ENCODE results near the gene POR.
A peak's percentile ranks its signal among the peaks of the same experiment; 100 is the strongest.
"Not testable (repeated sequence)": the region's sequence is repeated elsewhere in the genome, so short reads cannot be mapped to it uniquely, and the experiment has no call there.

POR gene

DNA sequence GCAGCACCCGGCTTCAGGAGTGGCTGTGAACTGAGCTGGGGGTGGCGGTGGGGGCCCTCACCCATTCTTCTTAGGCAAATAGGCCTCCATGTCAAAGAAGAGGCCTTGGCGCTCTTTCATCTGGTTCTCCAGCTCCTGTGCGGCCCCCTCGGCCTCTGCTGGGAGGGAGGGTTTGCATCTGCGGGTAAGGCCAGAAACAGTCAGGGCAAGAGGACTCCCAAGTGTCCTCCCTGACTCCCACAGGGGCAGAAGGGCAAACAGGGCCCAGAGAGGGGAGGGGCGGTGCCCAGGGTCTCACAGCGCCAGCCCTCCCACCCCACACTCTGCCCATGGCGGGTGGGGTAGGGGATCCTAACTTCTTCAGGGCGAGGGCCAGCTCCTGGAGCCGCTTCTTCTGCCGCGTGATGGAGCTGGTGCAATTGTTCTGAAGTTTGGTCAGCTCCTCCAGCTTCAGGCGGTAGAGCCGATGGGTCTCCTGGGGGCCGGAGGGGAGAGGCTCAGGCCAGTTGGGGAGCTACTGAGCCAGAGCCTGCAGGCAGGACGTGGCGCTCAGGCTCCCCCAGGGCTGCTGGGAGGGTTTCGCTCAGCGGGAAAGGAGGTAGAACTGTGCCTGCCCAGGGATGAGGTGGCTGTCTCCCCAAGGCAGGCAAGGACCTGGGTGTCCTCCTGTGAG lies 77.3 kb downstream of the POR start:
- no peak for DNase-seq (ENCODE audit: low spot score)

DNA sequence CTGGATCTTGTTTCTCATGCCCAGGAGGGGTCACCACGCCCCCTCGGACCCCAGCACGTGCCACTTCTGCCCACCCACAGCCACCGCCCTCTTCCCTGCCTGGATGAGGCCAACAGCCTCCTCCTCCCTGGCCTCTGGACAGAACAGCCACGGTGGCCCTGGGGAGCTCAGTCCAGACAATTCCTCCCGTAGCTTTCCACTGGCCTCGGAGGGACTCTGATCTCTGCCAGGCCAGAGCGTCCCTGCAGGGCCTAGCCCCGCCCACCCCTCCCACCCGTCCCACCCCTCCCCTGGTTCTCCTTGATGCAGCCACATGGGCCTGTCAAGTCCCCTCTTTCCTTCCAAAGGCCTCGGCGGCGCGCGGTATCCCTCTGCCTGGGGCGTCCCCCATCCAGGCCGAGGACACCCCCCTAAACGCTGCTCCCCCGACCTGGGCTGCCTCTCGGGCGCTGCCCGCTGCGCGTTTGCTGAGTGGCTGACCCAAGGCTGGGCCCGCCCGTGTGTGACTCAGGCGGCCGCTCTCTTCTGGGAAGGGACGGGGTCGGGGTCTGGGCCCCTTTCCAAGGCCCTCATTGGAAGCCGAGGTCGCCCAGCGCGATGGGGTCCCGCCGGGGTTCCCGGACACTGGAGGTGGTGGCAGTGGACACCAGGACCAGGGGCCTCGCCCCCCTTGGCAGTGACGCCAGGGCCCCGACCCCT lies 78.9 kb downstream of the POR start:
- DNase-seq (ENCODE audit: low spot score), result no peak

DNA sequence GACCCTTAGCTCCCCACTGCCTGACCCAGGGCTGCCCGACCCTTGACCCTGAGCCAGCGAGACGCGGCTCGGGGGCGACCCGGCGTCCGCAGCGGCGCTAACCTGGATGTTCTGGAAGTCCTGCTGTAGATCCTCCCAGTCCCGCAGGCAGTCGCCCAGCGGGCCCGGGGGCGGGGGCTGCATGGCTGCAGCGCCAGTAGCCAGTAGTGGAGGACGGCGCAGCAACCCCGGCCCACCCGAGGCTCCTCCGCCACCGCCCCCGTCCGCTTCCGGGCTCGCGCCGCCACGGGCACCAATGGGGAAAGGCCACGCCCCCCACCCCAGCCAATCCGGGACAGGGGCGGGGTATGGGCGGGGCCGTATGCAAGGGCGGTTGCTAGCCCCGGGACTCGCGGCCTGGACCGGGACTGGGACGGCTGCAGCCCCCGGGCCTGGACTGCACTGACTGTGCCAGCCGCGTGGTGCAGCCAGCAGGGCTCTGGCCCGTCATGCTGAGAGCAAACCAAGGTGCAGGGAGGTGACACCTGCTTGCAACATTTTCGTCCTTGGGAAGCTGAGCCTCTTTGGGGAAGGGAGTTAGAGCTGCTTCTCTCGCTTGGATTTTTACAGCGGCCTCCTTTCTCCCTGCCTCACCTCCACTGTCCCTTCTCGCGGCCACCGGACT lies 79.6 kb downstream of the POR start, which contains the start of gene TMEM120A:
Gene TMEM120A (minus strand): TSS at position 208 of the 664 bp plus-strand sequence. CDS start 25 bp downstream, at position 183.
- DNase-seq (ENCODE audit: low spot score), result peak; percentile 93

DNA sequence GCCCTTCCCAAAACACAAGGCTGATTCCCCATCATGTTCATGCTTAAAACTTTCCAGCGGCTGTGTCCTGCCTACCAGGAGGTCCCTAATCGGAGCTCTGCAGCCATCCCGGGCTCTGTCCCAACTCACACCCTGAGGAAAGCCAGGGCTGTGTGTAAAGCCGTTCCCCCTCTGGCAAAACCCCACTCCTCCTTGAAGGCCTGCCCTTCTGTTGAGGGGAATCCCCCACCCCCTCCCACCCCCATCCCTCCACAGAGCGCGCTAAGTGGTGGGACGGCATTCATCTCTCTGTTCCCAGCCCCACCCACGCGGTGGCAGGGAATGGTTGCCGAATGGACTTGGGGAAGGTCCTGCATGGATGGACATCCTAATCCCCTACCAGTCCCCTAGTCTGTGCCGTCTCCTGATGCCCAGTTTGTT lies 80.1 kb downstream of the POR start:
- DNase-seq (ENCODE audit: low spot score), result no peak

DNA sequence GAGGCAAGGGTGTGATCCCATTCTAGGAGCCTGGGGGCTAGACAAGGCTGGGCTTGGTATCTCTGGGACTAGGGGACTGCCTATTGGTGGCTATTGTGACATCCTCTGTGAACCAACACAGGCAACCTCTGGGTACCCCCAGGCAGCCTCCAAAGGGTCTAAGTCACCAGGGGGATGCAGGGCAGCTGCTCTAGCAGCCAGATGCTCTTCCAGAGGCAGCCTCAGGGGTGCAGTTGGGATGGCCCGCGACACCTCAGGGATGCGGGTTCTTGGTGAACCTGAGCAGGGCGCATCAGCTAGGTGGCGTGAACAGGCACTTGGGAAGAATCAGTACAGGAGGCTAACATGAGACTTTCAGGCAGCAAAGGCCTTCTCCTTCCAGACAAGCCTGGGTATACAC lies 81.0 kb downstream of the POR start:
- no peak for DNase-seq (ENCODE audit: low spot score)

DNA sequence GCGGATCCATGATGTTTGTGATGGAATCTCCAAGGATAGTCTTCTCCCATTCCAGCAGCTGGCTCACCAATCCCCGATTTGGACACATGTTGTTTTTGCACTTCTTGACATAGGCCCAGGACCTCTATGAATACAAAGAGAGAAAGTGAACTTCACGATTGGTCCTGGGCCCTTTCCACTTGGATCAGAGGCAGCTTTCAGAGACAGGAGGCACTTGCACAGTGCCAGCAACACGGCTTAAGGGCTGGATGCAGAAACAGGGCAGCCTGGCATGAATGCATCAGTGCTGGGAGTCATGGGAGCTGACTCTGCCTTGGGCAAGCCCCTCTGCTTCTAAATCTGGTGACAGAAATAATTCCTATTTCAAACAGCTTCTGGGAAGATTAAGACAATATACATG lies 81.5 kb downstream of the POR start:
- DNase-seq (ENCODE audit: low spot score), result no peak

DNA sequence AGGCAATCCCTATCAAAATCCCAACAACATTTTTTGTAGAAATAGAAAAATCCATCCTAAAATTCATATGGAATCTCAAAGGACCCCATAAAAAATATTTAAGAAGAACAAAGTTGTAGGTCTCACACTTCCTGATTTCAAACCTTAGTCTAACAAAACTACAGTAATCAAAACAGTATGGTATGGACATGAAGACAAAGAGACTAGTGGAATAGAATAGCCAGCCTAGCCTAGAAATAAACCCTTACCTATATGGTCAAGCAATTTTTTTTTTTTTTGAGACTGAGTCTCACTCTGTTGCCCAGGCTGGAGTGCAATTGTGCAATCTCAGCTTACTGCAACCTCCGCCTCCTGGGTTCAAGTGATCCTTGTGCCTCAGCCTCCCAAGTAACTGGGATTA lies 83.1 kb downstream of the POR start:
- DNase-seq (ENCODE audit: low spot score), result no peak

DNA sequence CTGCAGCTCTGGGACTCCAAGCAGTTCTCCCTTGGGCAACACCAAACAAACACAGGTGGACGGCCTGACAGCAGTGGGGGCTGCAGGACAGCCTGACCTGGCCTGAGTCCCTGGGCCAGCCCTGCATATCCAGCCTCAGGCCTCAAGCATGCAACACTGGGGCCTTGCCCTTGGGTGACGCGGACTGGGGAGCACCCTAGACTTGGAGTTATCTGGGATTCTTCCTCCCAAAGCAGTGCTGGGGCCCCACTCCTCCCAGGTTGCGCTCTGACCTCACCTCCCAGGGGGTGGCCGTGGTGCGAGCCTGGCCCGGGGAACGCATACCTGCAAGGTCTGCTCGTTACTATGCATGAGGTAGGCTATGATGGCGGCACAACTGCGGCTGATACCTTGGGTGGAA lies 85.6 kb downstream of the POR start:
- DNase-seq (ENCODE audit: low spot score), result no peak

DNA sequence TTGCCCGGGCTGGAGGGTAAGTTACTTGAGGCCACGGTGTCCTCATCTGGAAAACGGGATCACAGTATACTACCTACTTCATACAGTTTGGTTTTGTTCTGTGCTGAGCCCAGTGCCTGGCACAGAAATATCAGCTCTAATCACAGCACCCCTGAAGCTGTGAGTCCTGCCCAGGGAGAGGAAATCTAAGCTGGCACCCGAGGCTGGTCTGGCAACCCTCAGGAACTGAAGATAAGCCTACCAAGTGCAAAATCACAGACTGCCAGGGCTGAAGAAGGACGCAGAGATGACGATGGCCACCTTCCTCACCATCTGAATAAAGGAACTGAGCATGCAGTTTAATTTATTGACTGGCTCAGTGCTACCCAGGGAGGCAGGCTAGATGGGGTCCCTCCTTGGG lies 87.2 kb downstream of the POR start:
- DNase-seq (ENCODE audit: low spot score), result no peak

DNA sequence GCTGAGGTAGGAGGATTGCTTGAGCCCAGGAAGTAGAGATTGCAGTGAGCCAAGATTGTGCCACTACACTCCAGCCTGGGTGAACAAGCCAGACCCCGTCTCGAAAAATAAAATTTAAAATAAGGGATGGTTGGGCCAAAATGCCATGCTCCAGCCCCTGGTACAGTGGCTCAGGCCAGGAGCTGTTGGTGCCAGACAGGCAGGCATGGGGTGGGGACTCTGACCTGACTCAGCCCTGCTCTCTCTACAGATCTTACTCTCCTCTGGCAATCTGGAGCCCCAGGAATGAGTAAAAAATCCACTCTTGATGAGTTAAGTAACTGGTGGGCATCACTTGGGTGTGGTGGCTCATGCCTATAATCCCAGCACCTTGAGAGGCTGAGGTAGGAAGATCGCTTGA lies 87.9 kb downstream of the POR start:
- no peak for DNase-seq (ENCODE audit: low spot score)

DNA sequence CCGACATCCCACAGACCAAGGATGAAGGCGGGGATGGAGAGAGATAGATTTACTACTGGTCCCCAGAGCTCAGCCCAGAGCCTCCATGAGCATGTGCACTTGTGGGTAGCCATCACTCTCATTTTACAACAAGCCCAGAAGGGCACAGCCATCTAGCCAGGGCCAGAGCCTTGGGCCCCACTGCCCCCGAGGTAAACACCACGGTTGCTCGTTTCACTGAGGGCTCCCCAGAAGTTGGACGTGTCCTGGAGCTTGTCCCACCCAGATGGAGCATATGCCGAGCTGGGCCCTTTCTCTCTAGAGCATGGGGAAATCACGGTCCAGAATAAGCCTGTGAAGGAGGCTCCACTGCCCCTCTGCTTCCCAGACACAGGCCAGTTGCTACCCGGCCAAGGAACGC lies 88.4 kb downstream of the POR start:
- no peak for DNase-seq (ENCODE audit: low spot score)

DNA sequence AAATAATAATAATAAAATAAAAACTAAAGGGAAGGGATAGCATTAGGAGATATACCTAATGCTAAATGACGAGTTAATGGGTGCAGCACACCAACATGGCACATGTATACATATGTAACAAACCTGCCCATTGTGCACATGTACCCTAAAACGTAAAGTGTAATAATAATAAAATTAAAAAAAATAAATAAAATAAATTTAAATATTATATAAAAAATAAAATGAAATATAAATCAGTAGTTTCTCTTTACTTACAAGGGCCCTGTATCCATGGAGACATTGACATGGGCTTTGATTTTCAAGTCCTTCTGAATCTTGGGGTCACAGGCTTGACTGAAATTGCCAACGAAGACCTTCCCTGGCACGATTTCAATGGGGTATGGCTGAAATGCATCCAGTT lies 90.0 kb downstream of the POR start:
- not testable (repeated sequence) for DNase-seq (ENCODE audit: low spot score)

DNA sequence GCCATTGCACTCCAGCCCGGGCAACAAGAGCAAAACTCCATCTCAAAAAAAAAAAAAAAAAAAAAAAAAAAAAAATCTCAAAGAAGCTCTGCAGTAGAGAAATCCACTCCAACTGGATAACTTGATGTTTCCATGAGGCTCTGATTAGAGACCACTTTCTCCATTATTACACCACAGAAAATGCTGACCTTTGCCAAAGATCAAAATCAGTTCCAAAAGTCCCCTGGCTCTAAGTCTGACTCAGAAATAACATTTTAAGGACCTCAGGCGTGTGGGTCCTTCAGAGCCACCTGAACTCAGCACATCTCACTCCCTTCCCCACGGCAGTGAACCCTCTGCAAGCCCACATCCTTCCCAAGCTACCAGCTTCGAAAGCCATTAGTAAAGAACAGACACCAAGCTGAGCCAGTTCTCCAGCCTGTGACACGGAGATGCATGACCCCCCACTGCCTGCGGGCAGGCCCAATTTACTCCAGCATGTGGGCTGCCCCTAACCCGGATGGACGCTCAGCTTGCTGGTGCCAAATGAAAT lies 93.3 kb downstream of the POR start:
- no peak for DNase-seq (ENCODE audit: low spot score)

DNA sequence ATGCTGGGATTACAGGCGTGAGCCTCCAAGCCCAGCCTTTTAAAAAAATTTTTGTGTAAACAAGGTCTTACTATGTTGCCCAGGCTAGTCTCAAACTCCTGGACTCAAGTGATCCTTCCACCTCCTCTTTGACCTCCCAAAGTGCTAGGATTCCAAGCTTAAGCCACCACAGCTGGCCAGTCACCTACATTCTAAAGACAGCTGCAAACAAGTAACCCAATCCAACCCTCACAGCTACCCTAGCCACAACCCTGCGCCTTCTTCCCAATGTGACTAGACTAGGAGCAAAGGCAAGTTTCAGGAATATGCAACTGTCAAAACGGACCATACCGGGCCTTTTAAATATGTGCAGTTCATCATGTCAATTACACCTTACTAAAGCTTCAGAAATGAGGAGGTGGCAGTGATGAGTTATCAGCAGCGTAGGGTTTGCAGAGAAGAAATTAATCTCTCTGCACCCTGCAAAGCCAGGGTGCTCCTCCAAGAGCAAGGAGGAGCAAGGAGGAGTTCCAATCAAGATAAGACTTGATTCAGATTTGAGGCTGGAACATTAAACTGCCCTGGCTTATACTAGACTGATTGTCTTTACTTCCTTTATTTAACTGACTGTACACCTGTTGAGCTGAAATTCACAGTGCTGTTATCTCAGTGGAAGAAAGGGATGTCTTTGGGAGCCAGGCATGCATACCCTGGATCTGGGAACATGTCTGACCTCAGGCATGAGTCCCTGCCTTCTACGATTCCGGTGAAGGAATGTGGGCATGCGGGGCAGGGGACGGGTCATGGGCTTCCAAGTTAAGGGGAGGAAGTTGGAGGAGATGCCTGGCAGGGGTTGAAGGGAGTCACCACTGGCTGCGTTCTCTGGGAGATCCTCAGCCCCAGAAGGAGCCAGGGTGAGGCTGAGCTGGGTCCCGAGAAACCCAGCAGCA lies 95.0 kb downstream of the POR start:
- no peak for DNase-seq (ENCODE audit: low spot score)

DNA sequence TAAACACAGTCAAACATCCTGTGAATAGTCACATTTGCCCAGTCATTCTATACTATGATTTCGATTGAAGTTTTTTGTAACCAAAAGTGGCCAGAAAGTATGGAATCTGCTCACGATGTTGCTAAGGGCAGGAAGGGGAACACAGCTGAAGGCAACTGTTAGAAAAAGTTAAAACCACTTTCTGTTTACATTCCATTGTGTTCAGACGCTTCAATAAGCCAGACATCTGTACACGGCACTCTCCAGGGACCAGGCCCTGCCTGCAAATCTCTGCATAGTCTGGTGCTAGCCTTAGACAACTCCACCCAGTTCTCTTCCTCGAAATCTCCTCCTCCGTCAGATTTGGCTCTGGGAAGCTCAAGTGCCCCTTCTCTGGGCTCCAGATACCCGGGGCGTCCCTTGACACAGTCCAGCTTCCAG lies 96.5 kb downstream of the POR start:
- no peak for DNase-seq (ENCODE audit: low spot score)

DNA sequence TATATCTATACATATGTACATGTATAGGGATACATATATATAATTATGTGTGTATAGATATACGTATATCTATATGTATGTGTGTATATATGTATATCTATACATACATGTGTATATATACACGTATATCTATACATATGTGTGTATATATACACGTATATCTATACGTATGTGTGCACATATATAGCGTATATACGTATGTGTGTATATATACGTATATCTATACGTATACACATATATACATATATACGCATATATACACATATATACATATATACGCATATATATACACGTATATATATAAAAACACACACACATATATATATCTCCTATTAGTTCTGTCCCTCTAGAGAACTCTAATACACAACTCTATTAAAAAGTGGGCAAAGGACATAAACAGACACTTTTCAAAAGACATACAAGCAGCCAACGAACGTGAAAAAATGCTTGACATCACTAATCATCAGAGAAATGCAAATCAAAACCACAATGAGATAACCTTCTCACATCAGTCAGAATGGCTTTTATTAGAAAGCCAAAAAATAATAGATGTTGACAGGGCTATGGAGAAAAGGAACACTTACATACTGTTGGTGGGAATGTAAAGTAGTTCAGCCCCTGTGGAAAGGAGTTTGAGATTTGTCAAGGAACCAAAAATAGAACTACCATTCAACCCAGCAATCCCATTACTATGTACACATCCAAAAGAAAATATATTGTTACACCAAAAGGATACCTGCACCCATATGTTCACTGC lies 101.4 kb downstream of the POR start:
- DNase-seq (ENCODE audit: low spot score), result no peak

DNA sequence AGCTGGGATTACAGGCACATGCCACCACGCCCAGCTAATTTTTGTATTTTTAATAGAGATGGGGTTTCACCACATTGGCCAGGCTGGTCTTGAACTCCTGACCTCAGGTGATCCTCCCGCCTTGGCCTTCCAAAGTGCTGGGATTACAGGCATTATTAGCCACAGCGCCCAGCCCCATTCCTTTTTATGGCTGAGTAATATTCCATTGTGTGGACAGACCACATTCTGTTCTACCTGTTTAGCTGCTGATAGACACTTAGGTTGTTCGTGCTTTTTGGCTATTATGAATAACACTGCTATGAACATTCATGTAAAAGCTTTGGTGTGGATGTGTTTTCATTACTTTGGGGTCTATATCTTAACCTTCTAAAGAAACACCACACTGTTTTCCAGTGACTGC lies 103.6 kb downstream of the POR start:
- DNase-seq (ENCODE audit: low spot score), result not testable (repeated sequence)

DNA sequence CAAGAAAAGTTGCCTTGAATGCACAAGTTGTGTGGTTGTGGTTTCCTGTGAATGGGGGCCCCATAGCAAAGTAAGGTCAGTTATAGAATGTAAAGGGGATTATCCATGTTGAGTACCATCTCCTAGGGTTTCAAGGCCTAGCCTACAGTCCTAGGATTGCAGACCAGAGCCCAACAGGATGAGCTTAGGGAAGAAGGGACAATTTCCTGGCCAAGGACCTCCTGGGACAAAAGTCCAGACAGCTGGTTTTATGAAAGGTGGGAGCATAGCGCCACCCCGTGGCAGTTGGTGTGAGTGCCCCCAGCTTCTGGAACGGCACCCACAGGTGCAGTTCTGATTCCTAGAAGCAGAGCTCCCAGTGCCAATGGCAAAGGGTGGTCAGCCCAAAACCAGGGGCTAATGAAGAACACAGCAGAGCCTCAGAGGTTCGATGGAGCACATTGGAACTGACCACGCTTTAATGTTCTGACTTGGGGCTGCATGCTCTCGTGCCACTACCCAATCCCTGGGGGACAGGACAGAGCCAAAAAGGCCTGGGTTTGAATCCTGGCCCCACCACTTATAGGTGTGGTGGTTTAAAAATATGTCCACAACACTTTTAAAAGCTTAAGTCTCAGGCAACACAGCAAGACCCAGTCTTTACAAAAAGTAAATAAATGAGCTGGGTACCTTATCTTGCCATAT lies 105.2 kb downstream of the POR start:
- DNase-seq (ENCODE audit: low spot score), result peak; percentile 76

DNA sequence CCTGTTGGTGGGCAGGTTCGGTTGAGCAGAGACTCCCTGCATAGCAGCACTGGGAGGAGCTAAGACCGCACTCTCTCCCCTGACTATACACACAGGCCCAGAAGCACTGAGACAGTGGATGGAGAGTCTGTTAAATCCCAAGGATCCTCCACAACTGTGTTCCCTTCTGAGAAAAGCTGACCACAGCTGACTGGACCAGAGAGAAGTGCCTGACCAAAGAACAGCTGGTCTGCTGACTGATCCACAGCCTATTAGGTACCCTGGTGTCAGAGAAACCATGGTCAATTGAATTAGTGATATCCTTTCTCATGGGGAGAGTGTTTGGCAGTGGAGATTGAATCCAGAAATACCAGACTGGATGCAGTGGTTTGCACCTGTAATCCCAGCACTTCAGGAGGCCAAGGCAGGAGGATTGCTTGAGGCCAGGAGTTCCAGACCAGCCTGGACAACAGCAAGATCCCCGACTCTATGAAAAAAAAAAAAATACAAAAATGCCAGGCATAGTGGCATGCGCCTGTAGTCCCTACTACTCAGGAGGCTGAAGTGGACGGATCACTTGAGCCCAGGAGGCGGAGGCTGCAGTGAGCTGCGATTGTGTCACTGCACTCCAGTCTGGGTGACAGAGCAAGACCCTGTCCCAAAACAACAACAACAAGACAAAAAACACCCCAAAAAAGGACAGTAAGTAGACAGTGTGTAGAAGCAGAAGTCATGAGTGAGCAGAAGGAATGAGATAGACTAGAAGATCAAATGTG lies 107.2 kb downstream of the POR start:
- DNase-seq (ENCODE audit: low spot score), result no peak

DNA sequence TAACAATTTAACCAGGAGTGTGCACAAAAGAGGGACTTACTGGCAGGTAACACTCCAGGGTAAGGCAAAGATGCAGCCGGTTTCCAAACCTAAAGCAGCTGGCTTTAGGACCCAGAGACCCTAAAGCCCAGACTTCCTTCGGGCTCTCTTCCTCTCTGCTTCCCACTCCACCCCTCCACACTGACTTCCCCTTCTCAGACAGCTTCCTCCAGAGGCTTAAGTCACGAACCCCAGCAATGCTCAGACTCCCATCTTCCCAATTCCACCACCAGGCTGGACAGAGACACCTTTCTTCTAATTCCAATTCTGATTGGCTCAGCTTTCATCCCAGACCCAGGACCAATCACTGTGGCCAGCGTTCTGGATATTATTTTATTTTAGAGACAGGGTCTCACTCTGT lies 108.0 kb downstream of the POR start:
- DNase-seq (ENCODE audit: low spot score), result no peak
